OCI-LY7 (cell line): ENCODE data around the gene BTD. TPM values are rescaled to one million over a fixed set of nuclear protein-coding genes. Genes with fewer than 3 reads are reported as not detected.

Experiments
- BruUV-seq: library from RNA; stranded (reverse); fragments of 400-500 nt; replicated peaks from 2 replicates; lab custom pipeline; 2021; lab: Mats Ljungman, UMichigan
- CTCF ChIA-PET: fragments of 300-600 bp; sonication (Branson Sonifier 250); formaldehyde crosslinking; loops from one replicate; lab custom pipeline; 2022; ENCODE audit warnings: antibody characterized with exemption; ENCODE audit not compliant: unreplicated experiment; lab: Charles Lee
- POLR2A ChIA-PET: fragments of 300-600 bp; sonication (Branson Sonifier 250); formaldehyde crosslinking; loops from one replicate; lab custom pipeline; 2022; ENCODE audit warnings: antibody characterized with exemption; lab: Charles Lee
- DNase-seq: peaks from one replicate; pipeline ENCODE4 v3.0.0-alpha.2; 2015; ENCODE audit warnings: low spot score
- H2AFZ ChIP-seq: fragments of 200-600 bp; sonication (generic), shearing (Covaris generic); 2 replicates; pipeline ENCODE4 v1.6.1; 2014; ENCODE audit warnings: mild to moderate bottlenecking, antibody characterized with exemption, low read length, moderate library complexity
- H3K27ac ChIP-seq: fragments of 200-600 bp; sonication (generic); 2 replicates; pipeline ENCODE4 v1.5.1; 2014; ENCODE audit warnings: mixed run types, low read depth, mild to moderate bottlenecking, moderate library complexity, low read length, inconsistent platforms; ENCODE audit not compliant: poor library complexity, severe bottlenecking
- H3K36me3 ChIP-seq: fragments of 200-600 bp; sonication (generic); 2 replicates; pipeline ENCODE4 v1.6.1; 2014; ENCODE audit warnings: mild to moderate bottlenecking, antibody characterized with exemption, low read length, moderate library complexity, mixed read lengths; ENCODE audit not compliant: insufficient read depth
- H3K4me1 ChIP-seq: fragments of 200-600 bp; sonication (generic); 2 replicates; pipeline ENCODE4 v1.5.1; 2014; ENCODE audit warnings: mild to moderate bottlenecking, low read length; ENCODE audit not compliant: insufficient read depth, poor library complexity, severe bottlenecking
- H3K4me2 ChIP-seq: fragments of 200-600 bp; sonication (generic); 2 replicates; pipeline ENCODE4 v1.6.1; 2014; ENCODE audit warnings: mild to moderate bottlenecking, low read length
- H3K4me3 ChIP-seq: fragments of 200-600 bp; sonication (generic); 2 replicates; pipeline ENCODE4 v1.5.1; 2014; ENCODE audit warnings: mild to moderate bottlenecking, low read depth, low read length; ENCODE audit not compliant: poor library complexity, severe bottlenecking
- H3K79me2 ChIP-seq: fragments of 200-600 bp; sonication (generic); 2 replicates; pipeline ENCODE4 v1.6.1; 2016; ENCODE audit warnings: low read depth, mild to moderate bottlenecking, low read length, moderate library complexity, mixed read lengths; ENCODE audit not compliant: insufficient read depth
- H3K9me2 ChIP-seq: fragments of 200-600 bp; sonication (generic); 2 replicates; pipeline ENCODE4 v1.6.1; 2016; ENCODE audit warnings: mild to moderate bottlenecking, low read length, mixed read lengths; ENCODE audit not compliant: insufficient read depth
- H3K9me3 ChIP-seq: fragments of 200-600 bp; sonication (generic); 2 replicates; pipeline ENCODE4 v1.6.1; 2014; ENCODE audit warnings: mild to moderate bottlenecking, mixed run types, low read length, mixed read lengths
- H4K20me1 ChIP-seq: fragments of 200-600 bp; sonication (generic); 2 replicates; pipeline ENCODE4 v1.6.1; 2014; ENCODE audit warnings: mild to moderate bottlenecking, antibody characterized with exemption, low read length, moderate library complexity, mixed read lengths; ENCODE audit not compliant: insufficient read depth
- EZH2phosphoT487 ChIP-seq: fragments of 200-600 bp; sonication (generic); IDR thresholded peaks from 2 replicates; pipeline ENCODE4 v1.6.1; 2018; ENCODE audit warnings: low read depth, borderline replicate concordance, mild to moderate bottlenecking, mixed run types, antibody characterized with exemption, low read length, moderate library complexity, mixed read lengths
- intact Hi-C: fragments of 100-400 bp; cut with micrococcal nuclease; formaldehyde crosslinking; loops from one replicate; pipeline ENCODE4 v1.10.0; 2022; ENCODE audit not compliant: unreplicated experiment
- total RNA-seq, 2 experiments: library from RNA; depleted of rRNA in 1 of 2; stranded (reverse); fragments of >200 nt in 1 of 2; shearing (Covaris generic) in 1 of 2; gene quantifications; 2 replicates each; pipeline ENCODE4 v1.2.3, GENCODE V29; 2014 to 2022
- TF ChIP-seq, protein P1 (sequence below): fragments of 200-600 bp; sonication (generic); conservative IDR thresholded peaks from 2 replicates; pipeline ENCODE4 v1.5.1; 2014; ENCODE audit warnings: mild to moderate bottlenecking, antibody characterized with exemption, low read length, moderate library complexity, mixed read lengths

Gene BTD
- total RNA-seq, 2 experiments from 2014 or later, result 4.2 to 6.0 TPM

DNA sequence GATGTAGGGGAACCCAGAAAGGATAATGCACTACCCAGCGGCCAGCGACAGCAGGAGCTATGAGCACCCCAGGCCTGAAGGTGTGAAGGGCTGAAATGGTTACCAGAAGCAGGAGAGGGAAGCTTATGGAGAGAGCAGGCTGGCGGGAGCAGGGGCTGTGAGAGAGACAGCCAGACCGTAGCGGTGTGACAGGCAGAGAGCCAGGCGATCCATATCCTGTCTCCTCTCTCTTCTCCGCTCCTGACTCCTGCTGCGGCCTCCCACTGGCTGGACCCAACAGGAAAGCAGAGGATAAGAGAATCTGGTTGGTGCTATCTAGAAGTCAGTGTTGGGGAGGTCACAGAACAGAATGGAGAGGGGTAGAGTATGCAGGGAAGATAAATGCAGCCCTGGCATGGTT, 49.9 kb downstream of the BTD start:
- no peaks in the 10 kb centered on the region for H3K9me2 ChIP-seq
- BruUV-seq, result no TSS peak
- no peak for TF ChIP-seq EZH2phosphoT487
- TF ChIP-seq, protein P1, sequence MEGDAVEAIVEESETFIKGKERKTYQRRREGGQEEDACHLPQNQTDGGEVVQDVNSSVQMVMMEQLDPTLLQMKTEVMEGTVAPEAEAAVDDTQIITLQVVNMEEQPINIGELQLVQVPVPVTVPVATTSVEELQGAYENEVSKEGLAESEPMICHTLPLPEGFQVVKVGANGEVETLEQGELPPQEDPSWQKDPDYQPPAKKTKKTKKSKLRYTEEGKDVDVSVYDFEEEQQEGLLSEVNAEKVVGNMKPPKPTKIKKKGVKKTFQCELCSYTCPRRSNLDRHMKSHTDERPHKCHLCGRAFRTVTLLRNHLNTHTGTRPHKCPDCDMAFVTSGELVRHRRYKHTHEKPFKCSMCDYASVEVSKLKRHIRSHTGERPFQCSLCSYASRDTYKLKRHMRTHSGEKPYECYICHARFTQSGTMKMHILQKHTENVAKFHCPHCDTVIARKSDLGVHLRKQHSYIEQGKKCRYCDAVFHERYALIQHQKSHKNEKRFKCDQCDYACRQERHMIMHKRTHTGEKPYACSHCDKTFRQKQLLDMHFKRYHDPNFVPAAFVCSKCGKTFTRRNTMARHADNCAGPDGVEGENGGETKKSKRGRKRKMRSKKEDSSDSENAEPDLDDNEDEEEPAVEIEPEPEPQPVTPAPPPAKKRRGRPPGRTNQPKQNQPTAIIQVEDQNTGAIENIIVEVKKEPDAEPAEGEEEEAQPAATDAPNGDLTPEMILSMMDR, result no peak
- peaks cover 17% of the 10 kb centered on the region for H3K4me1 ChIP-seq
- no peak overlapping the region for H3K27ac ChIP-seq
- H3K4me2 ChIP-seq, result no peak overlapping the region
- H2AFZ ChIP-seq, result no peak overlapping the region
- peaks cover 3% of the 10 kb centered on the region for H3K9me3 ChIP-seq
- DNase-seq, result no peak
- no peaks in the 10 kb centered on the region for H3K36me3 ChIP-seq
- intact Hi-C loops, result no loop called here
- no peaks in the 10 kb centered on the region for H3K79me2 ChIP-seq
- POLR2A ChIA-PET, result interaction anchor here (0.6 kb wide), 1 partner anchor 710 kb away, joined by 4 read pairs; no protein-coding TSS in a partner anchor
- CTCF ChIA-PET, result no interaction called here
- H3K4me3 ChIP-seq, result no peak overlapping the region
- H4K20me1 ChIP-seq, result no peaks in the 10 kb centered on the region

DNA sequence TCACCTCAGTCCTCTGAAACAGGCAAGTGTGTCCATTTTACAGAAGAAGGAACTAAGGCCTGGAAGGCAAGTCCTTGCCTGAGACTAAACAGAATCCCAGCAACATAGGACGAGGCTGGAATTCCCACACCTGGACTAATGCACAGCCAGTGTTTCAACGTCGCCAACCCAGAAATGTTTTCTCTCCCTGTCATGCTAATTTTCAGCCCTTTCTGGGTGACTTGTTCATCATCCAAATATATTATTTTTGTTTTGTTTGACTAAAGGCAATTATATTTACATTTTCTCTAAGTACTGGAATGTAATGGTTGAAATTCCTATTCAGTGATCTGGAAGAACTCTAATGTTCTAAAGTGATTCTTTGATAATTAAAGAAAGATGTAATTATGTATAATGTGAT, 51.8 kb downstream of the BTD start:
- Histone ChIP-seq H3K4me1 (peaks cover 1% of the 10 kb centered on the region), H3K79me2 (no peaks in the 10 kb centered on the region), H3K4me3 (no peak overlapping the region), H3K36me3 (no peaks in the 10 kb centered on the region), H4K20me1 (no peaks in the 10 kb centered on the region), H3K4me2 (no peak overlapping the region), H2AFZ (no peak overlapping the region), H3K27ac (no peak overlapping the region), H3K9me3 (peaks cover 9% of the 10 kb centered on the region), H3K9me2 (no peaks in the 10 kb centered on the region)
- DNase-seq, result no peak
- BruUV-seq, result no TSS peak
- ChIA-PET CTCF (no interaction called here), POLR2A (no interaction called here)
- no peak for TF ChIP-seq EZH2phosphoT487
- intact Hi-C loops, result no loop called here

DNA sequence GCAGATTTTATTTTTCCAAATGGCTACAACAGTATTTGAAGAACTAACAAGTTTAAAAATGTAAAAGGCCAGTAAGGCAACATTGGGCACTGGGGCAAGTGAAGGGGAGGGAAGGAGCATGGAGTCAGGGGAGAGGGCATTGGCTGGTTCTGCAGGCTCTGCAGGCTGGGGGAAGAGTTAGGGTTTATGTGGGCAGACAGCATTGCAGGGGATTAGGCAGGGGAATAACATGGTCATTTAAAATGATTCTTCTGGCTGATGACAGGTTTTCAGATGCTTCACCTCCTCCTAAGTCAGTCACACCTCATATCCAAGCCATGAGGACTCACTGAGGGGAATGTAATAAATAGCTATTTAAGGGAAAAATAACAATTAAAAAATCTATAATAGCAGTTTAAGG, 52.6 kb downstream of the BTD start:
- Histone ChIP-seq H3K9me3 (peaks cover 9% of the 10 kb centered on the region), H2AFZ (no peak overlapping the region), H3K4me3 (no peak overlapping the region), H3K9me2 (no peaks in the 10 kb centered on the region), H3K4me2 (no peak overlapping the region), H3K36me3 (no peaks in the 10 kb centered on the region), H3K4me1 (no peaks in the 10 kb centered on the region), H3K27ac (no peak overlapping the region), H3K79me2 (no peaks in the 10 kb centered on the region), H4K20me1 (no peaks in the 10 kb centered on the region)
- POLR2A ChIA-PET, result no interaction called here
- CTCF ChIA-PET, result no interaction called here
- no peak for DNase-seq
- TF ChIP-seq EZH2phosphoT487, result no peak
- TF ChIP-seq, protein P1, result no peak
- no TSS peak for BruUV-seq
- intact Hi-C loops, result no loop called here
